Measurements from ENCODE around the gene RTN4RL1.

The RTN4RL1 gene

DNA sequence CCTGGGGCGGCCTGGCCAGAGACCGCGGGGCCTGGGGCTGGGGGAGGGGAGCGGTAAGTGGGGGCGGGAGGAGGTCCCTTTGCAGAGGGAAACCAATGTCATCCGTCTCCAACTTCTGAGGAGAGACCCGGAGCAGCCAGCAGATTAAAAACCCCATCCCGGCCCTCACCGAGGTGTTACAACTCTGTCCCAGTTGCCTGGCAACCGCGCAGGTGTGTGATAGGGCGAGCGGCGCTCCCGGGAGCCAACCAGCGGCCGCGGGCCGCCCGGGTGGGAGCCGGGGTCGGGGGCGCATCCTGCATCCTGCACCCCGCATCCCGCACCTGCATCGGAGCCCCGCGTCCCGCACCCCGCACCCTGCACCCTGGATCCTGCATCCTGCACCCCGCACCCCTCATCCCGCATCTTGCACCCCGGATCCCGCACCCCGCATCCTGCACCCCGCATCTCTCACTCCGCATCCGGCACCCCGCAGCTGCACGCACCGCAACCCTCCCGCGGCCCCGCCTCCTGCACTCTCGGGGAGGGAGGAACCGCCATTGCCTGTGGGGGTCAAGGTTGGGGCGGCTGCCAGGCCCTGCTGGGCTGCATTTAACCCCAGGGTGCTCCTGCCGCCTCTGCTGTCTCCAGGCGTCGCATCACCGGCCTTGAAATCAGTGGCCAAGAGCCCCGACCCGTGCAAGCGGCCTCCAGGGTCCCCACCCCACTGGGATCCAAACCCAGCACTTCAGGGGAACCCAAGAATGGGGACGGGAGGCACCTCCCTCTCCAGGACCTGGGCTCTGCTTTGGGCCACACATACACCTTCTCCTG lies 47.3 kb downstream of the RTN4RL1 start:
- DNase-seq (ENCODE audit: low spot score): no peak

- DNase-seq (ENCODE audit: low spot score): no peak
These were observed 48.5 kb downstream of the RTN4RL1 start for GRCh38 chr17:1976683-1977064.

- DNase-seq (ENCODE audit: low spot score): no peak
These were observed 49.0 kb downstream of the RTN4RL1 start for GRCh38 chr17:1976000-1976682.

DNA sequence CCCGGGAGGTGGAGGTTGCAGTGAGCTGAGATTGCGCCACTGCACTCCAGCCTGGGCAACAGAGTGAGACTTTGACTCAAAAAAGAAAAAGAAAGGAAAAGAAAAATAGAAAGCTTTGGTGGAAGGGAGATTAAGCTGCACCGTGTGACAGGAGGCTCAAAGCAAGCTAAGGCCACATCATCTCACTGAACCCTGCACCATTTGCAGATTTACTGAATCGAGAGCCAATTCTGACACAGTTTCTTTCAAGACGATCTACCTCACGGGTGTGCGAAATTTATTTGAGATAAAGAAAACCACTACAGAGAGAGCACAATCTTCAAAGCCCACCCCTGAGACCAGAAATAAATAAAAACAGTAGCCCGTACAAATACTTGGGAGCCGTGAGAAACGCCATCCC lies 49.6 kb downstream of the RTN4RL1 start:
- DNase-seq (ENCODE audit: low spot score): no peak

- DNase-seq (ENCODE audit: low spot score): no peak
These were observed 52.5 kb downstream of the RTN4RL1 start for GRCh38 chr17:1972487-1973160.

DNA sequence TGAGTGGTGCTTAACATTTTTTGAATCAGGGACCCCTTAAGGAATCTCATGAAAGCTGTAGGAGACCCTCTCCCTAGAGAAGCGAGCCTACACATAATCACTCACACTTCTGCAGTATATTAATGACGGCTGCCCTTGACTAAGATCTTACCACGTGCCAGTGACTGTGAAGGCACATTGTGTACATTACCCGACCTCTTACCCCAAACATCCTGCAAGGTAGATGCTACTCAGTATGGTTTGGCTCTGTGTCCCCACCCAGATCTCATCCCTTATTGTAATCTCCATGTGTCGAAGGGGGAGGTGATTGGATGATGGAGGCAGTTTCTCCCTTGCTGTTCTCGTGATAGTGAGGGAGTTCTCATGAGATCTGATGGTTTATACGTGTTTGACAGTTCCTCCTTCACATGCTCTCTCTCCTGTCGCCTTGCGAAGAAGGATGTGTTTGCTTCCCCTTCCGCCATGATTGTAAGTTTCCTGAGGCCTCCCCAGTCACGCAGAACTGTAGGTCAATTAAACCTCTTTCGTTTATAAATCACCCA lies 54.2 kb downstream of the RTN4RL1 start:
- no peak for DNase-seq (ENCODE audit: low spot score)

- no peak for DNase-seq (ENCODE audit: low spot score)
These were observed 55.4 kb downstream of the RTN4RL1 start for GRCh38 chr17:1969712-1970111.

DNA sequence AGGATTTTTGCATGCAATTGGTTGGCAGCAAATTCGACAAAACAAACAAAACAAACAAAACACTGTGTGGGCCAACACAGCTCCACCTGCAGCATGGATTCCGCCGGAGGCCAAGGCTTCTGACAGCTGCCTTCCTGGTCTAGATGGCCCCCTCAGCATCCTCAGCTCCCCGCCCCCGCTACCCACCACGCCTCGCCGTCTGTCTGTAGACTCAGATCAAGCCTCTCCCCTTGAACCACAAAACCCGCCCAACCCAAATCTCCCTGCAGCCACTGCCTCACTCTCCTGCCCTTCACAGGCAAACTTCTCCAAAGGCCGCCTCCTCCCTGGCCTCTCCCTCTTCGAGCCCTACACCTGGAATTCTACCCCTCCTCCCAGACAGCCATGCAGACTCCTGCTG lies 57.9 kb downstream of the RTN4RL1 start:
- no peak for DNase-seq (ENCODE audit: low spot score)

DNA sequence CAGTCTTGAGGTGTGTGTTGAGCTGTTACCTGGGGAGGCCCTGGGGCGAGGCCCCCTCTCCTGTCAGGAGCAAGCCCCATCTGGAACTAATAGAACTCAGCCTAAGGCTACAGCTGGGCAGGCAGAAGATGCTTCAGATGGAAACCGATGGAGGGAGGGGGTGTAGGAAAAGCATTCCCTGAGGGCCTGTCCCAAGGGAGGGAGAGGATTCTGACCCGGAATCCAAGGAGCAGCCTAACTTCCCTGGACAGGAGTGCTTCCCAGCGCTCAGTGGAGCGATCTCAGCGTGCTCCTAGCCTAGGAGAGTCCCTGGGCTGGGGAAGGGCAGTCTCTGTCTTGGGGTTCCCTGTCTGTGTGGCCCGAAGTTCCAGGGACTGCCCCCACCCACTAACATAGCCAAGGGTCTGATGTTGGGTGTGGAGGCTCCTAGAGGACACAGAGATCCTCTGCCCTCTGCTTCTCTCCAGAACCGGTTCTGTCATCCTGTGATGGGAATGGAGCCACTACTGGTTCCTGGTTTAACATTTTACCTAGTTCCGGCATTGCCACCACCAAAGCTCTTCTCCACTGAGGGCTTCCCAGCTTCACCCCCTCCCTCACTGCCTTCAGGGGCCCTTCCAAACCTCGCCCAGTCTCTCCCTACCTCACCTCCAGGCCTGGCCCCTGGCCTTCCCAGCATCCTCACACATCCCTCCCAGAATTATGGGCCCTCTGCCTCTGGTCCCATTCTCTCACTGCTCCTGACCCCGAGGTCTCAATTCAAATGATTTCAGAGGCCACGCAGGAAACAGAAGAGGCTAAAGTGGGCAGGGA lies 58.7 kb downstream of the RTN4RL1 start:
- DNase-seq (ENCODE audit: low spot score): no peak

- DNase-seq (ENCODE audit: low spot score): no peak
These were observed 59.4 kb downstream of the RTN4RL1 start for GRCh38 chr17:1965556-1966273.

GRCh38 chr17:1963250-1963649 lies 61.9 kb downstream of the RTN4RL1 start:
- no peak for DNase-seq (ENCODE audit: low spot score)

DNA sequence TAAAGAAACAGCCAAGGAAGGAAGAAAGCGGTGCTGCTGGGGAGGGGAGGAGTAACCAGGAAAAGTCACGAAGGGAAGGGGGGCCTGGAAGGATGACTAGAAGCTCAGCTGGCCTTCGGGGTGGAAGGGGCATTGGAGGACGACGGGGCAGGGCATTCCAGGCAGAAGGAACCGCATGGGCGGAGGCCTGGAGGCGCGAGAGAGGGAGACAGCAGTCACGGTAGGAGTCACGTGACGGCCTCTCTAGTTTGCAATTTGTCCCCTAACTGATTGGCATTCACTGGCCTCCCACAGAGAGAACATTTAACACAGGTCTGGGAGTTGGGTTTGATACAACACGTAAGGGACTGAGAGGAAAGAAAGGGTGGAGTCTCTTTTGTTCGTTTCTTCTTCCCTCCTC lies 63.9 kb downstream of the RTN4RL1 start:
- no peak for DNase-seq (ENCODE audit: low spot score)

DNA sequence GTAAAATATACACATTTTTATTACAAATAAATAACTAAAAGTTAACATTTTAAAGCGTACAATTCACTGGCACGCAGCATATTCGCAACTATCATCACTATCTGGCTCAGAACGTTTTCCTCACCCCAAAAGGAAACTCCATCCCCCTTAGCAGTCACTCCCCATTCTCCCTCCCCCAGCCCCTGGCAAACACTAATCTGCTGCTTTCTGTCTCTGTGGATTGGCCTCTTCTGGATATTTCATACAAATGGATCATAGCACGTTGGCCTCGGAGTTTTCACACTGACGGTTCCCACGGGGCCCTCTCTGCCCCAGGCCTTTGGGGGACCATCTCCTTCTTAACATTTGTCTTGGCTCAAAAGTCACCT lies 64.6 kb downstream of the RTN4RL1 start:
- no peak for DNase-seq (ENCODE audit: low spot score)

DNA sequence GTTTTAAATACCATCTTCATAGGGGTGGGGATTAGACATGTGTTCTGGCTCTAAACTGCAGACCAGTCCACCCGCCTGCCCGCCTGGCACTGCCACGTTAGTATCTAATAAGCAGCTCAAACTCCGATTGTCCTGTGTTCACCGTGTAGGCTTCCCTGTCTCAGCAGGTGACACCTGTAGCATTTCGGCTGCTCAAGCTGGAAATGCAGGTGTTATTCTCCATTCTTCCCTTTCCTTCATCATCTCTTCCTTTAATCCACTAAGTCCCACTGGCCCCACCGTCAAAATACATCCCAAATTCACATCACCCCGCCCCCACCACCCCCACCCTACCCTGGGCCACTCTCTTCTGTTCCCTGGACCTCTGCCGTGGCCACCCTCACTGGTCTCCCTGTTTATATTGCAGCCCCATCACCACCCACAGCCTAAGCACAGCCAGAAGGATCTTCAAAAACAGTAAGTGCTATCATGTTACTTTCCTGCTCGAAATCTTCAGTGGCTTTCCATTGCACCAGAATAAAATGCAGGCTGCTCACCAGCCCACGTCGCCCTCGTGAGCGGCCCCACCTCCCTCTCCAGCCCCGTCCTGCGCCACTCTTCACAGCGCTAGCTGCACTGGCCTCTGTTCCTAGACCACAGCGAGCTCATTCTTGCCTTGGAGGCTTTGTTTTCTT lies 65.1 kb downstream of the RTN4RL1 start:
- DNase-seq (ENCODE audit: low spot score): no peak

GRCh38 chr17:1958134-1958881 lies 66.8 kb downstream of the RTN4RL1 start:
- no peak for DNase-seq (ENCODE audit: low spot score)

DNA sequence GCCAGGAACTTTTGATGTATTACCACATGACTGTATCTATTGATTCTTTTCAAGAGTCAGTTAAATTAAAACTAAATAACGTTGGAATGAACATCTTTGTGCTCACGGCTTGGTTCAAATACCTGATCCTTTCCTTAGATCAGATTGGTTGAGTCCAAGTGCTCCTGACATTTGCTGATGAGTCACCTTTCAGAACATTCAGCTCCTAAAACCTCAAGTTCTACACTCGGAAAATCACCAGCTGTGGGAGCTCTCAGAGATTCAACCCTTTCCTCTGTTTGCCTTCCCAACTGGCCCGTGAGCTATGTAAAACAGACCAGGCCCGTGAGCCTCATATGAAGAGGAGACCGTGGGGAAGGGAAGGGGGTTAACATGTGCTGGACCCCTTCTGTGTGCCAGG lies 68.1 kb downstream of the RTN4RL1 start:
- DNase-seq (ENCODE audit: low spot score): no peak

GRCh38 chr17:1956134-1956533 lies 69.0 kb downstream of the RTN4RL1 start:
- DNase-seq (ENCODE audit: low spot score): no peak

DNA sequence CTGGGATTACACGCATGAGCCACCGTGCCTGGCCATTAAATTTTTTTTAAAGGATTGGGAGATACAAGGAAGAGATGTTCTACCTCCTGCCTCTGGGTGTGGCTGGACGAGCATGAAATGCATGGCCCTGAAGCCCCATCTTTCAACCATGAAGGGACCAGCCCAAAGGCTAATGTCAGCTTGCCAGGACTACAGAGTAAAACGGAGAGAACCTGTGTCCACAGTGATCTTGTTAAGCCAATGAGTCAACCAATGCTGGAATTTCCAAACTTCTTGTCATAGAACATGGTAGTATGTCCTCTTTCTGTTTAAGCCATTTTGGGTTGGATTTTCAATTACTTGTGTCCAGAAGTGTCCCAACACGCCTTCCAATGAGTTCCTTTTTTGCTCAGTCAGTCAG lies 71.3 kb downstream of the RTN4RL1 start:
- DNase-seq (ENCODE audit: low spot score): no peak

GRCh38 chr17:1951920-1952319 lies 73.2 kb downstream of the RTN4RL1 start:
- DNase-seq (ENCODE audit: low spot score): no peak

DNA sequence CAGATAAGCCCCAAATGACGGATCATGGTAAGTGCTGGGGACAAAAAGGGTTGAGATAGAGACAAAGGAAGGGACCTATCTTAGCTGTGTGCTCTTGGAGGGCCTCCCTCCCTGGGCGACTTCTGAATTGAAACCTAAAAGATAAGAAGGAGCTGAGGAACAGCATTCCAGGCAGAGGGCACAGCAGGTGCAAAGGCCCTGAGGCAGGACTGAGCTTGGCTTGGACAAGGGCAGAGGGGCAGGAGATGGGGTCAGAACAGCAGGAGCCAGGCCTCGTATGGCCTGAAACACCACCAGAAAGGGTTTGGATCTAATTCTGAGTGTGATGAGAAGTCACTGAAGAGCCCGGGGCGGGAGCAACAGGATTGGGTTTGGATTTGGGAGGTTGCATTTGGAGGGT lies 75.4 kb downstream of the RTN4RL1 start:
- DNase-seq (ENCODE audit: low spot score): no peak

Data from ecto neural progenitor cell (in vitro differentiated cells).